ENCODE measurements around the gene RDH8.

RDH8 gene

GRCh38 chr19:10013316-10013715 lies at the start of gene RDH8:
TSS of gene RDH8 (plus strand) at chr19:10013483. CDS start at chr19:10013498, 15 bp downstream.
- DNase-seq: no peak

GRCh38 chr19:9966024-9966423 lies 47.3 kb upstream of the RDH8 start:
- DNase-seq: no peak

- DNase-seq: no peak
These were observed 46.8 kb upstream of the RDH8 start for GRCh38 chr19:9966448-9966847.

- no peak for DNase-seq
These were observed 46.0 kb upstream of the RDH8 start for GRCh38 chr19:9967326-9967725.

GRCh38 chr19:9968820-9969687 lies 44.2 kb upstream of the RDH8 start:
- no peak for DNase-seq

GRCh38 chr19:9969688-9969975 lies 43.7 kb upstream of the RDH8 start:
- no peak for DNase-seq

GRCh38 chr19:9970481-9970880 lies 42.8 kb upstream of the RDH8 start:
- DNase-seq: no peak

GRCh38 chr19:9971166-9971897 lies 42.0 kb upstream of the RDH8 start:
- DNase-seq: no peak

- no peak for DNase-seq
These were observed 41.2 kb upstream of the RDH8 start for GRCh38 chr19:9972103-9972502.

- no peak for DNase-seq
These were observed 31.6 kb upstream of the RDH8 start for GRCh38 chr19:9981406-9982260.

- DNase-seq: no peak
These were observed 26.4 kb upstream of the RDH8 start for GRCh38 chr19:9986787-9987281.

GRCh38 chr19:9989504-9989903 lies 23.8 kb upstream of the RDH8 start:
- DNase-seq: no peak

GRCh38 chr19:9991425-9992191 lies 21.7 kb upstream of the RDH8 start:
- no peak for DNase-seq

GRCh38 chr19:9995084-9995483 lies 18.2 kb upstream of the RDH8 start:
- no peak for DNase-seq

GRCh38 chr19:9995999-9996398 lies 17.3 kb upstream of the RDH8 start:
- DNase-seq: no peak

- DNase-seq: no peak
These were observed 16.7 kb upstream of the RDH8 start for GRCh38 chr19:9996541-9996940.

- DNase-seq: no peak
These were observed 13.0 kb upstream of the RDH8 start for GRCh38 chr19:10000171-10000826.

- no peak for DNase-seq
These were observed 11.4 kb upstream of the RDH8 start for GRCh38 chr19:10001899-10002298.

GRCh38 chr19:10003271-10003670 lies 10.0 kb upstream of the RDH8 start:
- no peak for DNase-seq

- no peak for DNase-seq
These were observed 8.7 kb upstream of the RDH8 start for GRCh38 chr19:10004617-10005016.

GRCh38 chr19:10005632-10006334 lies 7.5 kb upstream of the RDH8 start:
- DNase-seq: no peak
